Measurements from ENCODE around the gene PRMT3.
"Not testable (repeated sequence)": the region's sequence is repeated elsewhere in the genome, so short reads cannot be mapped to it uniquely, and the experiment has no call there.

DNA sequence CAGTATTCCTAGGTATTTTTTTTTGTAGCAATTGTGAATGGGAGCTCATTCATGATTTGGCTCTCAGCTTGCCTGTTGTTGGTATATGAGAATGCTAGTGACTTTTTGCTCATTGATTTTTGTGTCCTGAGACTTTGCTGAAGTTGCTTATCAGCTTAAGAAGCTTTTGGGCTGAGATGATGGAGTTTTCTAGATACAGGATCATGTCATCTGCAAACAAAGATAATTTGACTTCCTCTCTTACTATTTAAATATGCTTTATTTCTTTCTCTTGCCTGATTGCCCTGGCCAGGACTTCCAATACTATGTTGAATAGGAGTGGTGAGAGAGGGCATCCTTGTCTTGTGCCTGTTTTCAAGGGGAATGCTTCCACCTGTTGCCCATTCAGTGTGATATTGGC lies 84.4 kb downstream of the PRMT3 start:
- not testable (repeated sequence) for TF ChIP-seq EZH2phosphoT487 (IDR thresholded peaks at IDR 0.05; ENCODE audit: insufficient read depth, low read depth); EZH2 (IDR thresholded peaks at IDR 0.05; ENCODE audit: insufficient read depth, poor library complexity, severe bottlenecking)

Measured in GM23248 (cell line).